ENCODE measurements around the gene TMEM184A.

The TMEM184A gene

GRCh38 chr7:1567049-1567771 is 11.2 kb upstream of the TMEM184A start:
- peak; percentile 51 for DNase-seq

GRCh38 chr7:1566687-1567048 is 10.7 kb upstream of the TMEM184A start:
- no peak for DNase-seq

- no peak for DNase-seq
These were observed 8.6 kb upstream of the TMEM184A start for GRCh38 chr7:1564603-1565022.

- no peak for DNase-seq
These were observed 8.1 kb upstream of the TMEM184A start for GRCh38 chr7:1563981-1564602.

- no peak for DNase-seq
These were observed 6.6 kb upstream of the TMEM184A start for GRCh38 chr7:1562597-1563051.

GRCh38 chr7:1562116-1562515 is 6.1 kb upstream of the TMEM184A start:
- DNase-seq = no peak

GRCh38 chr7:1561036-1561940 is 5.3 kb upstream of the TMEM184A start:
- DNase-seq = no peak

- DNase-seq = no peak
These were observed 4.6 kb upstream of the TMEM184A start for GRCh38 chr7:1560620-1561031.

GRCh38 chr7:1559626-1560590 is 3.9 kb upstream of the TMEM184A start:
- DNase-seq = no peak

- no peak for DNase-seq
These were observed 3.0 kb upstream of the TMEM184A start for GRCh38 chr7:1558841-1559625.

- DNase-seq = no peak
These were observed 2.3 kb upstream of the TMEM184A start for GRCh38 chr7:1558181-1558811.

GRCh38 chr7:1557771-1558170 is 1.8 kb upstream of the TMEM184A start:
- no peak for DNase-seq

- no peak for DNase-seq
These were observed 1.0 kb upstream of the TMEM184A start for GRCh38 chr7:1557006-1557405.

- peak; percentile 75 for DNase-seq
These were observed 776 bp downstream of the TMEM184A start for GRCh38 chr7:1555046-1555812.

- no peak for DNase-seq
These were observed 1.5 kb downstream of the TMEM184A start for GRCh38 chr7:1554333-1555045.

- DNase-seq = no peak
These were observed 2.3 kb downstream of the TMEM184A start for GRCh38 chr7:1553512-1554210.

GRCh38 chr7:1552200-1552599 is 3.8 kb downstream of the TMEM184A start:
- no peak for DNase-seq

- no peak for DNase-seq
These were observed 5.2 kb downstream of the TMEM184A start for GRCh38 chr7:1550846-1551155.
